Cerebellar nuclear complex (tissue), 1 donor: ENCODE results near the gene VIT.
"Not testable (repeated sequence)": the region's sequence is repeated elsewhere in the genome, so short reads cannot be mapped to it uniquely, and the experiment has no call there.

Experiments
- DNase-seq, 2 experiments: peaks; one replicate each; lab custom pipeline; 2025; lab: John Stamatoyannopoulos, UW

Gene VIT

DNA sequence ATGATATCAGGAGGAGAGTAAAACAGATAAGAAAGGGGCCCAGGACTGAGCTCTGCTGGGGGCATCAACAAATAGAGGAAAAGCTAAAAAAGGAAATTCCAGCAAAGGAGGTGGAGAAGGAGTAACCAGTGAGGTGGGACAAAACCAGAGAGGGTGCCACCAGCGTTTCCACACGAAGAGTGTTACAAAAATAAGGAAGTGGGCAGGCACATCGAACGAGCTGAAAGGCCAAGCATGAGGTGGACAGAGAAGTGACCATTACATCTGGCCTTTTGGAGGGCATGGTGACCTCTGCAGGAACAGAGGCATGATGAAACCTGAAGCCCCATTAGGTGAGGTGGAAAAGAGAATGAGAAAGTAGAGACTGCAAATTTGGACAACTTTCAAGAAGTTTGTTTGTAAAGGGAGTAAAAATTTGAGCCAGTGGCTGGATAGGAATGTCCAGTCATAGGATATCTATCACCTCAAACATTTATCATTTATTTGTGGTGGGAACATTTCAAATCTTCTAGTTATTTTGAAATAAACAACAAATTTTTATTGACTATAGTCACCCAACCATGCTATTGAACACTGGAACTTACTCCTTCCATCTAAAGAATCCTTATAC is 18.4 kb upstream of the VIT start:
- DNase-seq: no peak

- DNase-seq: no peak
These were observed 17.7 kb upstream of the VIT start for GRCh38 chr2:36678856-36679255.

DNA sequence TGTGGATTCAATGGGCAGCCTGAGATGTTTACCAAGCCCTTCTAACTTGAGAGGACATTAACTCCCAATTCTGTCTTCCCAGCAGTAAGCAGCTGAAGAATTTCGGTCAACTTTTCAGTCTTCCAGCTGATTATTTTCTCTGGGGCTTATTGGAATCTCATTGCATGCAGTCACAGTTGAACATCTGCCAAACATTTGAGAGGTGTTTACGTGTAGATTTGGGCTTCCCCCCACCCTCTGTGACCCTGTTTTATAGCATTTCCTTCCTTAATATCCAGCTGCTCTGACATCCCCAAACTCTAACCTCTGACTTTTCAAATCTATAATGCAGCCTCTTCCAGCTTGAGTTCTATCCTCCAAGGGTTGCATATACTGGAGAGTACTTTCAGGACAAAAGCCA is 16.5 kb upstream of the VIT start:
- no peak for DNase-seq

- no peak for DNase-seq
These were observed 13.9 kb upstream of the VIT start for GRCh38 chr2:36682562-36682961.

GRCh38 chr2:36683002-36683401 is 13.5 kb upstream of the VIT start:
- DNase-seq: no peak

- not testable (repeated sequence) for DNase-seq
These were observed 8.2 kb upstream of the VIT start for GRCh38 chr2:36688291-36688690.

DNA sequence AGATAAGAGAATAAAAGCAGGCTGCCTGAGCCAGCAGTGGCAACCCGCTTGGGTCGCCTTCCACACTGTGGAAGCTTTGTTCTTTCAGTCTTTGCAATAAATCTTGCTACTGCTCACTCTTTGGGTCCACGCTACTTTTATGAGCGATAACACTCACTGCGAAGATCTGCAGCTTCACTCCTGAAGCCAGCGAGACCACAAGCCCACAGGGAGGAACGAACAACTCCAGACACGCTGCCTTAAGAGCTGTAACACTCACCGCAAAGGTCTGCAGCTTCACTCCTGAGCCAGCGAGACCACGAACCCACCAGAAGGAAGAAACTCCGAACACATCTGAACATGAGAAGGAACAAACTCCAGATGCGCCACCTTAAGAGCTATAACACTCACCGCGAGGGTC is 7.5 kb upstream of the VIT start:
- not testable (repeated sequence) for DNase-seq

- no peak for DNase-seq
These were observed 4.4 kb upstream of the VIT start for GRCh38 chr2:36692121-36692520.

DNA sequence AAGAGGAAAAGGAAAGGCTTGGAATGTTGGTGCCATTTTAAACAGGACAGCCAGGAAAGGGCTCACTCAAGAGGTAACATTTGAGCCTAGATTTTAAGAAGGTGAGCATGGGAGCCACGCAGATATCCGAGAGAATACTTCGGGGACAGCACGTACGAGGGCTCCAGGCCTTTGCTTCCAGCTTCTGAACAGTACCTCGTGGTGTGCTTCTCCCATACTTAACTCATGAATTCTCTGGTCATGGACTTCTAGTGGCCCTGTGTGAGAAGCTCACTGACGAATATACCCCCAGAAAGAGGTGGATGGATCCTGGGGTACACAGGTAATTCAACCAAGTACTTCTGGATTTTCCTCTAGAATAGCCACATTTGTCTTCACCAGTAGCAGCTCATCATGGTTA is 2.7 kb upstream of the VIT start:
- no peak for DNase-seq

- no peak for DNase-seq
These were observed 626 bp upstream of the VIT start for GRCh38 chr2:36695746-36696415.

DNA sequence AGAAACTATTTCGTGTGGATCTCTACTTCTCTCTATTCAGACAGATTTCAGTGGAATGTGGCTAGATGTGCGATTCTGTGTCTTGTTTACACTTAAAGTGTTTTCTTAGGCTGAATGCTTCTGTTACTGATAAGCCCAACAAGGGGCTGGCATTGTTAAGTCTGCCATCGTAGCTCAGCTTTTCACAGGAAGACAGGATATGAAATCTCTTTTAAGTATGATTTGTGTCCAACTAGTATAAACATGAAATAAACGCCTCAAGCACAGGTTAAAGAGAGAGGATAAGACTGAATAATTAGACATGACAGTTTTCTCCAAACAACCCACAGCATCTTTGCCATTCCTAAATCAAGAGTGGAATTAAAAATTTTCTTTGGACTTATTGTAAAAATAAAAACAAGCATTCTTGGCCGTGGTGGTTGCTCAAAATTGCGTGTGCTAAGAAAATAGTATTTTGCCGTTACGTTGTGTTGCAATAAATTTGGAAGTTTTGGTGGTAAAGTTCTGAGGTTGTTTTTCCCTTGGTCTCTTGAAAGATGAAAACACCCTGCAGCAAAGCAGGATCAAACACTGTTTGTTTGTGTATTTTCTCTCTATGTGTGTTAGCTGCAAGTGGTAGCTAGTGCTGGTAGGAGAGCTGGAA is 1.0 kb downstream of the VIT start:
- no peak for DNase-seq

- DNase-seq: no peak
These were observed 2.5 kb downstream of the VIT start for GRCh38 chr2:36698993-36699392.

GRCh38 chr2:36700311-36700710 is 3.8 kb downstream of the VIT start:
- no peak for DNase-seq

DNA sequence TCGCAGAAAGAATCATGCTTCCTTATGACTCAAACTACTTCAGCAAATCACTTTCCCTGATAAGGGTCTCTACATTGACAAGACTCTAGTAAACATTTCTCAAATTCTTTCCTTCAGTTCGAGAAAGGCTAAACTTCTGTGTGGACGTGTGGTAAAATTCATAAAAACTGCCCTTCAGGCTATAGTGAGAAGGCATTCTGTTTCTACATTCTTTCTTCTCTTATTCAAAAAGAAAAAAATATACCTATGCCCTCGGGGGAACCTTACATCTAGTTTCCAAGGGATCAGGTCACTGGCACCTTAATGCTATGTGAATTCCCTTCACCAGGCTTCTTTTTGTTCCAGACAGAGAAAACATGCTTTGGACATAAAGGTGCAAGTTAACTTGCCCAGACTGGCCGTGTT is 4.9 kb downstream of the VIT start:
- DNase-seq: no peak

DNA sequence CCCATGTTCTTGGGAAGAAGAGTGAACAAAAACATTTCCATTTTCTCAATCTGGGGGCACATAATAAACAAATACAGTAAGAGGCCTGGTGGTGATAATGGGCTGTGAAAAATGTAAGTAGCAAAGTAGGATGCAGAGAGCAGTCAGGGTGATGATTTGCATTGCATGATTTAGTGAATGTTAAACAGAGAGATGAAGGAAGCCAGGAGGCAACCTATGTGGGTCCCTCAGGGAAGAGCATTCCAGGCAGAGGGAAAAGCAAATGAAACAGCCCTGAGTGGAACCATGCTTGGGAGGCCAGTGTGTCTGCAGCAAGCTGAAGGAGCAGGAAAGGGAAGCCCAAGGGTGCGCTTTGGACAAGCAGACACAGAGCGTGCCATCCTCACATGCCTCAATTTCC is 5.4 kb downstream of the VIT start:
- DNase-seq: no peak

DNA sequence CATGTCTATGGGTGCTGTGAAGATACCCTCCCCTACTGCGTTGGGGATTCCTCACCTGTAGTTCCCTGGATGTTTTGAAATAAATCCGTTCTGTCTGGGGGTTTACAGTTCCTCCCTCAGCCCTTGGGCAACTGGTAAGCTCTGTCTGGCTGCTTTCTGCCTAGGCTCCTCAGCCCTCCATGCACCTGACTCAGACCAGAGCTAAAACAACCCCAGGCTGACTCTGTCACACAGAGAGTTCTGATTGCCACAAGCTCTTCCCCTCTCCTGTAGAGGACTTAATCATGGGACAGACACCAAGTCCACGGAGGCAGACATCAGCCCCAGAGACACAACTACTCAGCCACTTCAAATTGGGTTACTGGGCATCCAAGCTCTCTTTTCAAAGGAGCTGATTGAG is 6.3 kb downstream of the VIT start:
- DNase-seq: no peak

- DNase-seq: no peak
These were observed 8.1 kb downstream of the VIT start for GRCh38 chr2:36704475-36705150.

DNA sequence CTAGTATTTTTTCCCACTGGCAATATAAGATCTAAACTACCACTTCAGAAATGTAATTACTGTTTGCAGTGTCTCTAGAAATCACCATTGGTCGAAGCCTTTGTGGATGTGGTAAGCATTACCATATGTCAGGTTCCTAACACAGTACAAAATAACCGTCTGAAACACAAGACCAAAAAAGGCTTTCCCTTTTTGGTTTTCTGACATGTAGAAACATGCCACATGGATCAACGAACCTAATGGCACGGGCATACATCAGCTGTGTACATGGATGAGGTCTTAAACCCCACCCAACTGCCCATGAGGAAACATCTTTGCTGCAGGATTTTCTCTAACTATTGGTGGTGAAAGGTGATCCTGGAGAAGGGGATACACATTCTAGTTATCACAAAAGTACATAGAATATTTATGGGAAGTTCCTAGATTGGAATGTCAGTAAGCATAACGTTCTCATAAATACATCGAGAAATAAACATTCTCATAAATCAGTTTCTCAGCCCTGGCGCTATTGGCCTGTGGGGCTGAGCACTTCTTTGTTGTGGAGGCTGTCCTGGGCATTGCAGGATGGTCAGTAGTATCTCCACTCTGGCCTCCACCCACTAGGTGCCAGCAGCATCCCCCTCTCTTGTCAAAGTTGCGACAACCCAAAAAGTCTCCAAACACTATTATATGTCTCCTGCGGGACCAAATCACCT is 9.0 kb downstream of the VIT start:
- DNase-seq: no peak

DNA sequence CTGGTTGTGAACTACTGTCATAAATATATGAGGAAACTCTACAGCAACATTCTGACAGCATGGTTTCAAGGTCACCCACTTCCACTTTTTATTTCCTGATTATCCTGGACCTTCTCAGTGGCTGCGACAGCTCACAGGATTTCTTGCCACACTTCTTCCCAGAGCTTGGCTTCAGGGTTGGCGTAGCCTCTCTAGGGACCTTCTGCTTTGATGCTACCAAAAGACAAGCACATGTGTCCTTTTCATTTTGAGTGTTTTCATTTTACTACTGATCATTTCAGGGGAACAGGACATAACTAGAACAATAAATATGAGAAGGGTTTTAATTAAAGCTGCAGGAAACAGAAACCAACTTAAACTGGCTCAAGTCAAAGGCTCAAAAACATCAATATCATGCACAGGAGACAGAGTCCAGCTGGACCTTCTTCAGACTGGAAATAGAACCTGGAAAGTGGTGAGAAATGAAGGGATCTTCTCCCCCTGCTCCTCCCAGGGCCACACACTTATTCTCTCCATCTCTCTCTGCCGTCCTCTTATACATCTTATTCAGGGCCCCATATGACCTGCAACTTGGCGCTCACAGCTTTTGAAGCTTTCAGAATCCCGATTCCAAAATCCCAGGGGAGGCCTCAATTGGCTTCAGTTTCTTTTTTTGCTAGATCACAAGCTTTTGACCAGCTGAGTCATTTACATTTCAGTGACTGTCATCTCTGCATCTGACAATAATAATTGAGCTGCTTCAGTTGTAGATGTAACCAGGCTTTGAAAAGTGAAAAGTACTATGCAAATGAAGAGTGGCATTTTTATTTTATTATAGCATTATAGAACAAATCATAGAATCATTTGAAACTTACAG is 9.7 kb downstream of the VIT start:
- DNase-seq: no peak

DNA sequence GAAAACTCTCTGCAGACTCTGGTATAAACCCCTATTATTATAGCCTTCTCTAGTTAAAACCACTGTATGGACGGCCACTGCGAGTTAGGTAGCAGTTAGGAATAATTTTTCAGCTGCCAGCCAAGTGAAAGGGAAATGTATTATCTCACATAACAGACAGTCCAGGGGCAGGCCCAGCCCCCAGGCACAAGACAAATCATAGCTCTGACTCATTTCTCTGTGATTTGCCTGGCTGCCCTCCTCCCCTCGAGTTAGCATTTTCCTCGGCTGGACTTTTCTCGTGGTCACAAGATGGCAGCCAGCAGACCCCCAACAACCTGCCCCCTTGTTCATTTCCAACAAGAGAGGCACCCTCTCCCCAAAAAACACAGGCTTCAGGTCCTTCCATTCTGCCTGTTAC is 10.5 kb downstream of the VIT start:
- DNase-seq: no peak

DNA sequence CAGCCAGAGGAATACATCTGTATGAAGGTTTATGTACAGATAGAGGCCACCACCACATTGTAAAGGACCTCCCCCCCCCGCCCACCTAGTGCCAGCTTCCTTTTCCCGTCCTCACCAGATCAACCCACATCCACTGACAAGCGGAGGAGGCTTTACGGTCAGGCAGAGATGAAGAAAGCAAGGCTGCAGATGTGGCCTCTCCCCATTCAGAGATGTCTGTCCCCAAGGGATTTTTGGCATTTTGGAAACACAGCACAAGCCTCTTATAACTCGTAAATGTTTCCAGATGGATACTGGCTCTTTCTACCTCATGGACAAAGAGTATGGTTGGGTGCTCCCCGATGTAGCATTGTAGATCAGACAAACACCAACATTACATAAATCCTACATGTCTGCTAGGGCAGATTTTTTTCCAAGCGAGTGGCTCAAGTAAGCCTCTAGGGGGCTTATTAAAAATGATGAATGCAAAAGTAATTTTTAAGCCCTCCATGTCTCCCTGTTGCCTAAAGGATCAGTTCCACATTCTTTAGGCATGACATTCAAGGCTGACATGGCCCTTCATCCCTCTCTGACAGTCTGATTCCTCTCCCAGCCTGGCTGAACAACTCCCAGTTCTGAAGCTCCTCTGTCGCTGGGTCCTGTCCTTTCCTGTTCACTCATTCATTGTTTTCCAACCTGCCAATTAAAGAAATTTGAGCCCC is 11.7 kb downstream of the VIT start:
- no peak for DNase-seq
